Hepatic stellate cell (primary cell): ENCODE data around the gene NOSTRIN.
A peak's percentile ranks its signal among the peaks of the same experiment; 100 is the strongest.
"Not testable (repeated sequence)": the region's sequence is repeated elsewhere in the genome, so short reads cannot be mapped to it uniquely, and the experiment has no call there.

Experiments used
- DNase-seq: peaks from one replicate; pipeline ENCODE4 v3.0.0; 2011; ENCODE audit warnings: low spot score

The NOSTRIN gene

GRCh38 chr2:168882163-168882562 lies 79.7 kb downstream of the NOSTRIN start:
- not testable (repeated sequence) for DNase-seq

DNA sequence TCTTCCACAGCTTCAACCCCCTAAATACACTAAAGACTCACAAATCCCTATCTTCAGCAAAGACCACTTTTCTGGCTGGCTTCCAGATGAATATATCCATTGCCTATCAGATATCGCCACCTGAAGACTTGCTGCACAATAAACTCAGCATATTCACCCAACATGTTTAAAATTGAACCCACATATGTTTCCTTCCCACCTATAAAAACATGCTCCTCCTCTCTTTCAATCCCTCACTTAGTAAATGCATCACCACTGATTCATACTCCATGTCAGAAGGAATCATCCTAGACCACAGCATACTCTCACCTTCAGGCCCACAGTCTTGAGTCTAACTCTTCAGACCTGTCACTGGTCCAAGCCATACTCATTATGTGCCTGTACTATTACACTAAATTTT lies 82.5 kb downstream of the NOSTRIN start:
- DNase-seq: no peak

GRCh38 chr2:168889635-168890005 lies 87.2 kb downstream of the NOSTRIN start:
- no peak for DNase-seq

GRCh38 chr2:168890006-168890782 lies 87.8 kb downstream of the NOSTRIN start, which contains the start of gene SPC25:
TSS of gene SPC25 (minus strand) at chr2:168890430. CDS start at chr2:168889519, 911 bp downstream.
- peak; percentile 96 for DNase-seq

GRCh38 chr2:168892327-168892726 lies 89.9 kb downstream of the NOSTRIN start:
- DNase-seq: no peak

- no peak for DNase-seq
These were observed 91.7 kb downstream of the NOSTRIN start for GRCh38 chr2:168894101-168894500.

DNA sequence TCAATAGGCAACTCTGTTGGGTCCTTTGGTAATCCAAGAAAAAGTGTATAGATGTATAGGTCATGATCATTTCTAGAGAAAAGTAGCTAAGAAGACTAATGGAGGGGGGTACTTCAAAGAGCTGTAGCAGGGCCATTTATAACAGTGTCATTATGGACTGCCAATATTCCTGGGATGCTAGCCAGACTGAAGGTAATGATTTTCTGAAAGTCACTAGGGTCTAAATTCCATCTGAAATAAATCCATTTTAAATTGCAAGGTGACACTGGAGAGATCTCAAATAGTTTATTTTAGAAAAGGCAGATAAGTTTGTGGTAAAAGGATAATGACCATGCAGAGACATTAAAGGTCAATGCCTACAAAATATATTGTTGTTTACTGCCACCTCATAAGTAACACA lies 92.3 kb downstream of the NOSTRIN start:
- DNase-seq: no peak

DNA sequence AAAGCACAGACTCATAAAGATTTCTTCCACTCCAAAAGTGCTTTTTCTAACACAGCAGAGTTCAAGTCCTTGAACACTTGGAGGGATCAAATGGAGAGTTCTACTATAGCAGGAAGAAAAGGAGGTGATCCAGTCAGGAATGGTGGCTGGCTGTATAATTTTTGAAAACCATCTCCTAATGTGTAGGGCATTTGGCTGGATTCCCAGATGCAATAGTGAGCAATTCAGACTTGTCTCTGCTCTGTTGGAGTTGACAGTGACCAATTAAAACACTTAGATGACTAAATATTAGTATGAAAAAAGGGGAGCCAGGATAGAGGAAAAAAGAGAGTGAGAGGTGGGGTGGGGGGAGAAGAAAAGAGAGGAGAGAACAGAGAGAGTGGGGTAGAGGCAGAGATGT lies 93.3 kb downstream of the NOSTRIN start:
- no peak for DNase-seq

- no peak for DNase-seq
These were observed 94.3 kb downstream of the NOSTRIN start for GRCh38 chr2:168896783-168897182.

- no peak for DNase-seq
These were observed 95.0 kb downstream of the NOSTRIN start for GRCh38 chr2:168897449-168897848.

DNA sequence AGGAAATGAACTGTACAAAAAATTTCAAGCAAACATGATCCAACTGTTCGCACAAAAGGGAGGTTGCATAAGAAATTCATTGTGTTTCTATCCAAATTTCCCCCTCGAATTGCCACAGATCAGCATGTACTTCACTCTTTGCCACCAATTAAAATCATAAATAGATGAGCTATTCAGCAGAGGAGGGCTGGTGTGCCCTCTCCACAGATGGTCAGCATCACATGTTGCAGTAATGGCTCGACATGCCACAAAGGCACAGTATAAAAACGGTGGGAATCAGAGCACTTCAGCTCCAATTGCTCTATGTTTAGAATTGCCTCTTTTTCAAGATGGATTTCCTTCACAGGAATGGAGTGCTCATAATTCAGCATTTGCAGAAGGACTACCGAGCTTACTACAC lies 98.6 kb downstream of the NOSTRIN start, which contains the start of gene G6PC2:
G6PC2 (plus strand) TSS at position 289 of the 400 bp plus-strand sequence; CDS start at position 330, 41 bp downstream.
- no peak for DNase-seq

GRCh38 chr2:168903888-168904287 lies 101.5 kb downstream of the NOSTRIN start:
- no peak for DNase-seq

DNA sequence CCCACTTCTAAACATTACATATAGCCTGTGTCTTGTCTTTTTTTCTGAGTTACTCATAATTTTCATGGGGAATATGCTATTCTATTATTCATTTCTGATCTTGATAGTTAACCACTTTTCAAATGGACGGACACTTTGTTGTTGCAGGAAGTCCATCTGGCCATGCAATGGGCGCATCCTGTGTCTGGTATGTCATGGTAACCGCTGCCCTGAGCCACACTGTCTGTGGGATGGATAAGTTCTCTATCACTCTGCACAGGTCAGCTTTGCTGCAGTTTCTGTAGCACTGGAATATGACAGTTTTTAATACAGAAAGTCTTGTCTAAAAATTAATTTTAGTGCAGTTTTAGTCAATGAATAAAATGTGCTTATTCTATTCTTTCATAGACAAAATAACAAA lies 101.9 kb downstream of the NOSTRIN start:
- DNase-seq: no peak

- no peak for DNase-seq
These were observed 105.7 kb downstream of the NOSTRIN start for GRCh38 chr2:168907940-168908662.

DNA sequence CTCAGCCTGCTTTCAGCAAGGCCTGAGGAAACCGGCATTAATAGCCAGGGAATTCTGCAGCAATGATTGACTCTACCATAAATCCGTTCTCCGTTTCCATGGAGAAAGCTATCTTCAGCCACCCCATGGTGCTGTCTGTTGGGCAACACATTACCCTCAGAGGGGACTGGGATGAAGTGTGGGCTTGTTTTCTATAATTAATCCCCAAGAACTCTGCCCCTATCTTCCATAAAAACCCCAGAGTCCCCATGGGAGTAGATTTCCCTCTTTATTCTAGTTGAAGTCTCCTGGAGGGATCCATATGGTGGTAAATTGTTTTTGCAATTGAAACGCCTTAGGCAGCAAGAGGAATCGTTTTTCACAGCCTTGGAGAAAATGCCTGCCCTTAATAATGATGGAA lies 107.9 kb downstream of the NOSTRIN start:
- DNase-seq: no peak

DNA sequence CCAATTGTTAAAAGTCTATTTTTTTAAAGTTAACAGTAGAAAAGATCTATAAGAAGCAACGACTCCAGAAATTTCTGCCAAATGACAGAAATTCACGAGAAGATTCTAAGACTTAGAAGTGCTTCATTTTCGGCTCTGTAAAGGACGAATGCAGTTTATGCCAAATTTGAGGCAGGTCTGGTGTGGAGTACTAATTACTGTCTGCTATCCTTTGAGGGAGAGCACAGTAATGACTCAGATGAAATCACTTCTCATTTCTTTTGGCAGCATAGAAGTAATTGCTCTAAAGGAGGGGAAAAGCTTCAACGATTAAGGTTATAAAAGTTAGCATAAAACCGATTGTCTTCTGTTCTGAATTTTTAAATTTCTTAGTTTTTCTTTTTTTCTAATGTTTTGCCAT lies 110.0 kb downstream of the NOSTRIN start:
- DNase-seq: no peak

- DNase-seq: no peak
These were observed 110.5 kb downstream of the NOSTRIN start for GRCh38 chr2:168912901-168913369.

DNA sequence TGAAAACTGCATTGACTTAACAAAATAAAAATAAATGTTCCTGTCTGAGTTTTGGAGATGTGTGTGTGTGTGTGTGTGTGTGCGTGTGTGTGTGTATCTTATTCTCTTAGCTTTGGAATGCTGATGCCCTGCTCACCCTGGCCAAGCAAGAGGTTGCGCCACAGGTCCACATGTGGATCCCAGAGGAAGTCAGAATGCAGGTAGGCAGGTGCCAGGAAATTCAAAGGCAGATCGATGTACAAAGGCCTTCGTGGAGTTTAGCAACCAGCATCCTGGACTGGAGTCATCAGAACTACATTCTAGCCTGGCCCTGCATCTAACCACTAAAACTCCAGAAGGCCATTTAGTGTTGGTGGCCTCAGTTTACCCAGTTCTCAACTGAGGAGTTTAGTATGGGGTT lies 111.1 kb downstream of the NOSTRIN start:
- no peak for DNase-seq
